H1 (cell line): ENCODE data around the gene KHSRP. TPM values are rescaled to one million over a fixed set of nuclear protein-coding genes. Genes with fewer than 3 reads are reported as not detected.

Experiments
- CTCF ChIA-PET: fragments of 300-600 bp; sonication (Branson Sonifier 250); formaldehyde crosslinking; loops from one replicate; lab custom pipeline; 2021; ENCODE audit not compliant: partially characterized antibody; lab: Charles Lee
- POLR2A ChIA-PET: fragments of 300-600 bp; sonication (Branson Sonifier 250); formaldehyde crosslinking; loops from one replicate; lab custom pipeline; 2021; ENCODE audit warnings: inconsistent platforms; ENCODE audit not compliant: partially characterized antibody; lab: Charles Lee
- DNase-seq, 2 experiments: peaks; one replicate each; pipeline versions ENCODE4 v3.0.0 to v3.0.0-alpha.2; 2010 to 2022; ENCODE audit warnings: low spot score in 2 of 2, low read depth in 1 of 2, mixed read lengths in 1 of 2
- FAIRE-seq: peaks from 2 replicates; lab custom pipeline; 2011; peaks lifted over from hg19 to GRCh38; lab: Jason Lieb, UNC
- H2AFZ ChIP-seq: 2 replicates; pipeline ENCODE4 v1.8.1; 2012; ENCODE audit warnings: low read length, inconsistent platforms
- H2AK5ac ChIP-seq: 2 replicates; pipeline ENCODE4 v1.6.1; 2013; ENCODE audit warnings: low read depth, low read length
- H2BK120ac ChIP-seq: replicated peaks from 2 replicates; pipeline ENCODE3; 2013; ENCODE audit warnings: low read depth, low read length, inconsistent platforms
- H2BK12ac ChIP-seq: 2 replicates; pipeline ENCODE4 v1.6.1; 2013; ENCODE audit warnings: low read depth, low read length
- H2BK15ac ChIP-seq: 2 replicates; pipeline ENCODE4 v1.6.1; 2013; ENCODE audit warnings: low read length
- H2BK20ac ChIP-seq: 2 replicates; pipeline ENCODE4 v1.6.1; 2013; ENCODE audit warnings: low read length
- H2BK5ac ChIP-seq: 2 replicates; pipeline ENCODE4 v1.6.1; 2013; ENCODE audit warnings: low read depth, low read length
- H3K14ac ChIP-seq: 2 replicates; pipeline ENCODE4 v1.6.1; 2013; ENCODE audit warnings: inconsistent platforms; ENCODE audit not compliant: insufficient read length
- H3K18ac ChIP-seq: 2 replicates; pipeline ENCODE4 v1.6.1; 2013; ENCODE audit warnings: low read length; ENCODE audit errors: extremely low read depth
- H3K23ac ChIP-seq: 2 replicates; pipeline ENCODE4 v1.6.1; 2013; ENCODE audit warnings: inconsistent platforms; ENCODE audit not compliant: insufficient read length
- H3K23me2 ChIP-seq: 2 replicates; pipeline ENCODE4 v1.6.1; 2013; ENCODE audit warnings: low read depth, low read length
- H3K27ac ChIP-seq: 2 replicates; pipeline ENCODE4 v1.6.1; 2011; ENCODE audit warnings: low read depth, low read length, inconsistent platforms
- H3K27me3 ChIP-seq, 4 experiments: replicated peaks in 1 of 4; 1 replicate in 1 of 4; 2 replicates in 3 of 4; pipeline versions ENCODE4 v1.6.1 to v1.8.1; 2011 to 2013; ENCODE audit warnings: low read length in 3 of 4, mild to moderate bottlenecking in 3 of 4, inconsistent platforms in 2 of 4, mixed read lengths in 2 of 4, moderate library complexity in 1 of 4; ENCODE audit not compliant: control insufficient read depth in 3 of 4, insufficient read depth in 3 of 4; ENCODE audit errors: extremely low read depth in 1 of 4
- H3K36me3 ChIP-seq, 4 experiments: 2 replicates each; pipeline versions ENCODE4 v1.6.1 to v1.8.1; 2011 to 2013; ENCODE audit warnings: mild to moderate bottlenecking in 4 of 4, low read length in 3 of 4, moderate library complexity in 2 of 4, control low read depth in 1 of 4, inconsistent platforms in 1 of 4; ENCODE audit not compliant: insufficient read depth in 4 of 4, control insufficient read depth in 2 of 4
- H3K4ac ChIP-seq: replicated peaks from 2 replicates; pipeline ENCODE3; 2013; ENCODE audit warnings: low read length, low read depth, mixed read lengths, inconsistent platforms; ENCODE audit not compliant: insufficient read length
- H3K4me1 ChIP-seq, 4 experiments: replicated peaks in 1 of 4; 1 replicate in 1 of 4; 2 replicates in 3 of 4; pipeline versions ENCODE4 v1.6.1 to v1.8.1; 2011 to 2013; ENCODE audit warnings: low read length in 3 of 4, inconsistent platforms in 2 of 4, mixed read lengths in 1 of 4; ENCODE audit not compliant: insufficient read depth in 4 of 4, control insufficient read depth in 3 of 4
- H3K4me2 ChIP-seq, 2 experiments: 2 replicates each; pipeline versions ENCODE4 v1.6.1 to v1.8.1; 2011 to 2013; ENCODE audit warnings: low read depth in 2 of 2, low read length in 2 of 2, control low read depth in 1 of 2, inconsistent platforms in 1 of 2, mild to moderate bottlenecking in 1 of 2; ENCODE audit not compliant: insufficient read depth in 1 of 2
- H3K4me3 ChIP-seq, 4 experiments: fragments of 200-600, 300-600 bp in 1 of 4; sonication (generic), shearing (Covaris generic), sonication (Bioruptor Twin) in 1 of 4; 2 replicates each; pipeline versions ENCODE4 v1.5.1 to v1.8.1; 2011 to 2016; ENCODE audit warnings: low read length in 4 of 4, low read depth in 3 of 4, control low read depth in 2 of 4, inconsistent platforms in 2 of 4, mild to moderate bottlenecking in 2 of 4, mixed read lengths in 1 of 4, moderate library complexity in 1 of 4; ENCODE audit not compliant: insufficient read depth in 2 of 4; ENCODE audit errors: extremely low read depth in 1 of 4
- H3K56ac ChIP-seq: replicated peaks from 2 replicates; pipeline ENCODE3; 2013; ENCODE audit warnings: low read depth, mild to moderate bottlenecking, mixed read lengths, low read length, inconsistent platforms; ENCODE audit not compliant: insufficient read length
- H3K79me1 ChIP-seq: 2 replicates; pipeline ENCODE4 v1.6.1; 2013; ENCODE audit warnings: low read depth, low read length, control low read depth
- H3K79me2 ChIP-seq, 2 experiments: 2 replicates each; pipeline versions ENCODE4 v1.6.1 to v1.8.1; 2012 to 2013; ENCODE audit warnings: low read length in 2 of 2, mild to moderate bottlenecking in 2 of 2, inconsistent platforms in 1 of 2; ENCODE audit not compliant: insufficient read depth in 2 of 2, control insufficient read depth in 1 of 2
- H3K9ac ChIP-seq, 4 experiments: replicated peaks in 1 of 4; 1 replicate in 1 of 4; 2 replicates in 3 of 4; pipeline versions ENCODE4 v1.6.1 to v1.8.1; 2011 to 2013; ENCODE audit warnings: low read depth in 3 of 4, low read length in 3 of 4, control low read depth in 2 of 4, mild to moderate bottlenecking in 2 of 4, moderate library complexity in 2 of 4, inconsistent platforms in 1 of 4; ENCODE audit errors: extremely low read depth in 1 of 4
- H3K9me3 ChIP-seq, 2 experiments: 2 replicates each; pipeline versions ENCODE4 v1.6.1 to v1.8.1; 2012 to 2013; ENCODE audit warnings: mild to moderate bottlenecking in 2 of 2, moderate library complexity in 2 of 2, control low read depth in 1 of 2, inconsistent platforms in 1 of 2, low read depth in 1 of 2, low read length in 1 of 2, mixed read lengths in 1 of 2; ENCODE audit not compliant: insufficient read depth in 2 of 2
- H4K20me1 ChIP-seq, 2 experiments: replicated peaks in 1 of 2; 2 replicates each; pipeline versions ENCODE3 to v1.8.1; 2011 to 2013; ENCODE audit warnings: inconsistent platforms in 2 of 2, low read length in 2 of 2, mild to moderate bottlenecking in 1 of 2; ENCODE audit not compliant: insufficient read depth in 2 of 2, control insufficient read depth in 1 of 2
- H4K5ac ChIP-seq: 2 replicates; pipeline ENCODE4 v1.6.1; 2013; ENCODE audit warnings: low read length, low read depth, mixed read lengths, inconsistent platforms; ENCODE audit not compliant: insufficient read length
- H4K8ac ChIP-seq: 2 replicates; pipeline ENCODE4 v1.8.0; 2013; ENCODE audit warnings: mild to moderate bottlenecking, moderate library complexity, low read length, inconsistent platforms; ENCODE audit not compliant: insufficient read depth; ENCODE audit errors: extremely low read depth
- H4K91ac ChIP-seq: replicated peaks from 2 replicates; pipeline ENCODE3; 2013; ENCODE audit warnings: low read length, mixed read lengths, inconsistent platforms; ENCODE audit not compliant: insufficient read length
- KDM4A ChIP-seq: IDR thresholded peaks from one replicate; pipeline ENCODE4 v1.7.1; 2012; ENCODE audit warnings: low read depth, mild to moderate bottlenecking, moderate library complexity, low read length, inconsistent platforms; ENCODE audit not compliant: severe bottlenecking
- MAFK ChIP-seq: IDR thresholded peaks from 2 replicates; pipeline ENCODE4 v1.6.1; 2012; ENCODE audit warnings: low read depth, mild to moderate bottlenecking, improper control_type of control experiment, low read length
- TEAD4 ChIP-seq: IDR thresholded peaks from 2 replicates; pipeline ENCODE4 v1.6.1; 2012; ENCODE audit warnings: low read depth, low read length, inconsistent platforms, mixed read lengths
- WGBS, 2 experiments: shearing (Covaris generic) in 1 of 2; methylation state at CpG; one replicate each; pipeline versions ENCODE4 v1.1.6 to v1.1.7; 2013 to 2015; ENCODE audit warnings: low lambda C conversion rate in 2 of 2, mixed read lengths in 2 of 2, inconsistent platforms in 1 of 2, low coverage in 1 of 2, missing lambda C conversion rate in 1 of 2; ENCODE audit not compliant: insufficient replicate concordance in 2 of 2, insufficient coverage in 1 of 2, insufficient read length in 1 of 2; ENCODE audit errors: extremely low coverage in 1 of 2, missing lambda C conversion rate in 1 of 2; 5-methylcytosine and 5-hydroxymethylcytosine counted together
- polyA plus RNA-seq, 7 experiments: library from polyadenylated mRNA; depleted of rRNA in 3 of 7; stranded (reverse) in 5 of 7; unstranded in 2 of 7; fragments of >200 nt in 5 of 7; fragments of 200-250 nt in 2 of 7; gene quantifications; 1 replicate in 5 of 7; 2 replicates in 1 of 7; 4 replicates in 1 of 7; pipeline versions ENCODE4 v1.2.1 to v1.2.3, GENCODE V29; 2011 to 2013; ENCODE audit warnings: missing spikeins in 2 of 7, mixed read lengths in 2 of 7
- total RNA-seq: library from RNA; stranded (reverse); fragmentation: NEBNext Ultra II Directional; extraction: Animal tissue kit (Norgen Biotek cat#: 25700); gene quantifications from 2 replicates; pipeline ENCODE4 v1.2.1, GENCODE V29; 2021

KHSRP gene
- total and polyA plus RNA-seq, 2 of the 8 experiments (the other 6 are each of a cell fraction or from before 2014, with no cell fraction given): 143 to 573 TPM

GRCh38 chr19:6378041-6378440 is 46.6 kb downstream of the KHSRP start:
- H2BK5ac ChIP-seq: no peak overlapping the region
- no peak overlapping the region for H3K4ac ChIP-seq
- no peak overlapping the region for H3K56ac ChIP-seq
- TF ChIP-seq MAFK (peak; percentile 36; the same call in 1 of the 2 replicates), KDM4A (no peak), TEAD4 (peak; percentile 59; the same call in 1 of the 2 replicates)
- H2BK120ac ChIP-seq: no peak overlapping the region
- no peak overlapping the region for H4K5ac ChIP-seq
- H3K23me2 ChIP-seq: peaks cover 2% of the 10 kb centered on the region; the same call in 1 of the 2 replicates
- no peak overlapping the region for H3K23ac ChIP-seq
- H4K8ac ChIP-seq: no peak overlapping the region
- no peak for FAIRE-seq
- H3K4me2 ChIP-seq: no peak overlapping the region
- H3K36me3 ChIP-seq: peaks cover 16 to 43% (median 31%) of the 10 kb centered on the region in 4 experiments
- no peaks in the 10 kb centered on the region for H3K79me1 ChIP-seq
- no peaks in the 10 kb centered on the region for H3K27me3 ChIP-seq
- H2BK20ac ChIP-seq: no peak overlapping the region
- 85% methylated on average over 5 of the region's 6 CpGs; no CpG with 5 or more reads in 1 of the 2 experiments for WGBS, 2 experiments
- no peak overlapping the region for H4K91ac ChIP-seq
- peaks cover 0 to 11% (median 7%) of the 10 kb centered on the region in 4 experiments; a peak in 5 of 7 replicates for H3K4me1 ChIP-seq
- no peak overlapping the region for H2BK15ac ChIP-seq
- peaks cover 5 to 11% of the 10 kb centered on the region in 2 experiments; a peak in 2 of 4 replicates for H3K9me3 ChIP-seq
- H2BK12ac ChIP-seq: no peak overlapping the region
- no peak overlapping the region for H3K14ac ChIP-seq
- no peak overlapping the region for H3K18ac ChIP-seq
- POLR2A ChIA-PET: interaction anchor here (0.6 to 9.9 kb wide), 4 partner anchors 12 to 156 kb away, joined by 3 to 81 read pairs (median 4); partner anchors contain the start of gene GTF2F1
- H2AK5ac ChIP-seq: no peak overlapping the region
- no peak overlapping the region for H2AFZ ChIP-seq
- no peak overlapping the region for H3K9ac ChIP-seq
- no peak overlapping the region for H3K27ac ChIP-seq
- peaks cover 0 to 5% of the 10 kb centered on the region in 2 experiments for H4K20me1 ChIP-seq
- H3K4me3 ChIP-seq: no peak overlapping the region
- CTCF ChIA-PET: interaction anchor here (0.7 to 1.9 kb wide), 5 partner anchors 10 to 252 kb away, joined by 3 to 6 read pairs (median 3); no protein-coding TSS in a partner anchor
- no peaks in the 10 kb centered on the region for H3K79me2 ChIP-seq
- DNase-seq: no peak
